Epithelial cell of prostate (primary cell): ENCODE measurements around the gene TBX4.
"Not testable (repeated sequence)": the region's sequence is repeated elsewhere in the genome, so short reads cannot be mapped to it uniquely, and the experiment has no call there.

Experiments used
- DNase-seq: peaks from one replicate; pipeline ENCODE4 v3.0.0-alpha.2; 2011; ENCODE audit warnings: low read depth, low spot score
- H3K27ac ChIP-seq: fragments of 450-650 bp; 2 replicates; pipeline ENCODE4 v1.5.1; 2017; ENCODE audit warnings: mild to moderate bottlenecking

The TBX4 gene

GRCh38 chr17:61511480-61512182, 59.4 kb downstream of the TBX4 start:
- no peak for DNase-seq
- no peak overlapping the region for H3K27ac ChIP-seq

- no peak for DNase-seq
- H3K27ac ChIP-seq, result no peak overlapping the region
Measured at GRCh38 chr17:61514491-61514890, 62.3 kb downstream of the TBX4 start.

GRCh38 chr17:61517265-61517664, 65.0 kb downstream of the TBX4 start:
- no peak for DNase-seq

GRCh38 chr17:61517843-61518606, 65.8 kb downstream of the TBX4 start:
- H3K27ac ChIP-seq, result no peak overlapping the region
- DNase-seq, result no peak

More at GRCh38 chr17:61517265-61517664, 65.0 kb downstream of the TBX4 start:
- H3K27ac ChIP-seq, result no peak overlapping the region

- no peak overlapping the region for H3K27ac ChIP-seq
- no peak for DNase-seq
Measured at GRCh38 chr17:61519139-61519538, 66.9 kb downstream of the TBX4 start.

- H3K27ac ChIP-seq, result no peak overlapping the region
- DNase-seq, result no peak
Measured at GRCh38 chr17:61519754-61520440, 67.7 kb downstream of the TBX4 start.

- no peak for DNase-seq
- no peak overlapping the region for H3K27ac ChIP-seq
Measured at GRCh38 chr17:61520897-61521296, 68.7 kb downstream of the TBX4 start.

- no peak overlapping the region for H3K27ac ChIP-seq
- DNase-seq, result no peak
Measured at GRCh38 chr17:61522088-61522487, 69.9 kb downstream of the TBX4 start.

- no peak overlapping the region for H3K27ac ChIP-seq
Measured at GRCh38 chr17:61524319-61524718, 72.1 kb downstream of the TBX4 start.

GRCh38 chr17:61527441-61527840, 75.2 kb downstream of the TBX4 start:
- not testable (repeated sequence) for H3K27ac ChIP-seq, DNase-seq

More at GRCh38 chr17:61524319-61524718, 72.1 kb downstream of the TBX4 start:
- no peak for DNase-seq

GRCh38 chr17:61528171-61528570, 75.9 kb downstream of the TBX4 start:
- no peak overlapping the region for H3K27ac ChIP-seq
- DNase-seq, result no peak

- DNase-seq, result no peak
- H3K27ac ChIP-seq, result no peak overlapping the region
Measured at GRCh38 chr17:61531223-61531622, 79.0 kb downstream of the TBX4 start.

- no peak for DNase-seq
- no peak overlapping the region for H3K27ac ChIP-seq
Measured at GRCh38 chr17:61532826-61533225, 80.6 kb downstream of the TBX4 start.

GRCh38 chr17:61533797-61534196, 81.6 kb downstream of the TBX4 start:
- H3K27ac ChIP-seq, result no peak overlapping the region
- DNase-seq, result no peak

- no peak overlapping the region for H3K27ac ChIP-seq
- no peak for DNase-seq
Measured at GRCh38 chr17:61534414-61534813, 82.2 kb downstream of the TBX4 start.
